IPS DF 6.9 (cell line): ENCODE measurements around the gene RBPMS2.
A peak's percentile ranks its signal among the peaks of the same experiment; 100 is the strongest.

Source experiments
- DNase-seq: peaks from one replicate; pipeline ENCODE4 v3.0.0-alpha.2; 2013; ENCODE audit warnings: low read depth, low spot score
- H3K27ac ChIP-seq: one replicate; pipeline ENCODE4 v1.5.1; 2013; ENCODE audit warnings: low read length, control low read depth
- H3K27me3 ChIP-seq: 2 replicates; pipeline ENCODE4 v1.6.1; 2013; ENCODE audit warnings: mild to moderate bottlenecking, low read length; ENCODE audit not compliant: control insufficient read depth, insufficient read depth
- H3K36me3 ChIP-seq: 2 replicates; pipeline ENCODE4 v1.6.1; 2013; ENCODE audit warnings: low read length; ENCODE audit not compliant: control insufficient read depth, insufficient read depth
- H3K4me1 ChIP-seq: 2 replicates; pipeline ENCODE4 v1.6.1; 2013; ENCODE audit warnings: low read length; ENCODE audit not compliant: control insufficient read depth, insufficient read depth
- H3K4me3 ChIP-seq: 2 replicates; pipeline ENCODE4 v1.5.1; 2013; ENCODE audit warnings: mild to moderate bottlenecking, low read length
- H3K9me3 ChIP-seq: 2 replicates; pipeline ENCODE4 v1.6.1; 2013; ENCODE audit warnings: low read length, inconsistent platforms; ENCODE audit not compliant: control insufficient read depth, insufficient read depth
- WGBS: extraction: QIAGEN DNeasy Blood & Tissue Kit; methylation state at CpG from one replicate; pipeline ENCODE4 v1.1.7; 2013; ENCODE audit warnings: mixed read lengths, missing lambda C conversion rate; ENCODE audit not compliant: insufficient read length, insufficient coverage; 5-methylcytosine and 5-hydroxymethylcytosine counted together

Gene RBPMS2

GRCh38 chr15:64731012-64731804 is 44.2 kb downstream of the RBPMS2 start:
- peaks cover 18% of the 10 kb centered on the region; the same call in 1 of the 2 replicates for H3K36me3 ChIP-seq
- no peaks in the 10 kb centered on the region for H3K9me3 ChIP-seq
- no CpG with 5 or more reads among the region's 16 CpGs for whole genome bisulfite sequencing
- peaks cover 8% of the 10 kb centered on the region for H3K4me1 ChIP-seq
- H3K4me3 ChIP-seq = no peak overlapping the region
- peak; percentile 67 for DNase-seq
- H3K27me3 ChIP-seq = no peaks in the 10 kb centered on the region
- H3K27ac ChIP-seq = no peak overlapping the region

GRCh38 chr15:64730151-64730550 is 45.2 kb downstream of the RBPMS2 start:
- Histone ChIP-seq H3K36me3 (peaks cover 16% of the 10 kb centered on the region; the same call in 1 of the 2 replicates), H3K4me3 (no peak overlapping the region), H3K27me3 (no peaks in the 10 kb centered on the region), H3K4me1 (peaks cover 8% of the 10 kb centered on the region), H3K27ac (no peak overlapping the region), H3K9me3 (no peaks in the 10 kb centered on the region)
- WGBS = no CpG with 5 or more reads among the region's 5 CpGs
- no peak for DNase-seq

- Histone ChIP-seq H3K27ac (no peak overlapping the region), H3K4me3 (no peak overlapping the region), H3K4me1 (no peaks in the 10 kb centered on the region), H3K36me3 (peaks cover 21% of the 10 kb centered on the region), H3K9me3 (no peaks in the 10 kb centered on the region), H3K27me3 (no peaks in the 10 kb centered on the region)
- DNase-seq = no peak
- WGBS = no CpG with 5 or more reads among the region's 3 CpGs
Measured at GRCh38 chr15:64720188-64720587, 55.2 kb downstream of the RBPMS2 start.

- no peak overlapping the region for H3K27ac ChIP-seq
- H3K4me3 ChIP-seq = no peak overlapping the region
- peaks cover 21% of the 10 kb centered on the region for H3K36me3 ChIP-seq
- no CpG with 5 or more reads among the region's 18 CpGs for WGBS
- H3K27me3 ChIP-seq = no peaks in the 10 kb centered on the region
- no peaks in the 10 kb centered on the region for H3K4me1 ChIP-seq
- DNase-seq = no peak
- H3K9me3 ChIP-seq = no peaks in the 10 kb centered on the region
Measured at GRCh38 chr15:64717735-64718495, 57.5 kb downstream of the RBPMS2 start.

GRCh38 chr15:64717130-64717529 is 58.3 kb downstream of the RBPMS2 start:
- Histone ChIP-seq H3K36me3 (peaks cover 25% of the 10 kb centered on the region), H3K27ac (no peak overlapping the region), H3K9me3 (no peaks in the 10 kb centered on the region), H3K4me3 (no peak overlapping the region), H3K4me1 (no peaks in the 10 kb centered on the region), H3K27me3 (no peaks in the 10 kb centered on the region)
- no peak for DNase-seq
- WGBS = no CpG with 5 or more reads among the region's 7 CpGs

GRCh38 chr15:64716452-64716851 is 58.9 kb downstream of the RBPMS2 start:
- WGBS = no CpG with 5 or more reads among the region's 2 CpGs
- Histone ChIP-seq H3K36me3 (peaks cover 25% of the 10 kb centered on the region), H3K27me3 (no peaks in the 10 kb centered on the region), H3K9me3 (no peaks in the 10 kb centered on the region), H3K4me3 (no peak overlapping the region), H3K4me1 (no peaks in the 10 kb centered on the region), H3K27ac (no peak overlapping the region)
- no peak for DNase-seq

GRCh38 chr15:64713592-64713991 is 61.8 kb downstream of the RBPMS2 start:
- Histone ChIP-seq H3K4me3 (no peak overlapping the region), H3K4me1 (no peaks in the 10 kb centered on the region), H3K27me3 (no peaks in the 10 kb centered on the region), H3K27ac (no peak overlapping the region), H3K36me3 (peaks cover 18% of the 10 kb centered on the region), H3K9me3 (no peaks in the 10 kb centered on the region)
- no CpG with 5 or more reads among the region's 6 CpGs for WGBS
- no peak for DNase-seq

GRCh38 chr15:64712353-64712752 is 63.0 kb downstream of the RBPMS2 start:
- DNase-seq = no peak
- H3K4me1 ChIP-seq = no peaks in the 10 kb centered on the region
- no peak overlapping the region for H3K27ac ChIP-seq
- WGBS = no CpG with 5 or more reads among the region's 2 CpGs
- no peaks in the 10 kb centered on the region for H3K27me3 ChIP-seq
- peaks cover 11% of the 10 kb centered on the region; the same call in 1 of the 2 replicates for H3K36me3 ChIP-seq
- H3K9me3 ChIP-seq = no peaks in the 10 kb centered on the region
- H3K4me3 ChIP-seq = no peak overlapping the region

- Histone ChIP-seq H3K36me3 (peaks cover 3% of the 10 kb centered on the region; the same call in 1 of the 2 replicates), H3K4me1 (no peaks in the 10 kb centered on the region), H3K9me3 (no peaks in the 10 kb centered on the region), H3K4me3 (no peak overlapping the region), H3K27ac (no peak overlapping the region), H3K27me3 (no peaks in the 10 kb centered on the region)
- WGBS = no CpG with 5 or more reads among the region's 7 CpGs
- no peak for DNase-seq
Measured at GRCh38 chr15:64710676-64711428, 64.5 kb downstream of the RBPMS2 start.
